IPS-20b (cell line): ENCODE results near the gene PSMB3.
A peak's percentile ranks its signal among the peaks of the same experiment; 100 is the strongest.

Source experiments
- H3K27ac ChIP-seq: one replicate; pipeline ENCODE4 v1.5.1; 2013; ENCODE audit warnings: low read length
- H3K27me3 ChIP-seq: 2 replicates; pipeline ENCODE4 v1.6.1; 2013; ENCODE audit warnings: mild to moderate bottlenecking, low read length, inconsistent platforms; ENCODE audit not compliant: insufficient read depth
- H3K36me3 ChIP-seq: 2 replicates; pipeline ENCODE4 v1.6.1; 2013; ENCODE audit warnings: low read depth, mild to moderate bottlenecking, inconsistent platforms, low read length, moderate library complexity; ENCODE audit not compliant: insufficient read depth
- H3K4me1 ChIP-seq: 2 replicates; pipeline ENCODE4 v1.6.1; 2013; ENCODE audit warnings: mild to moderate bottlenecking, control low read depth, inconsistent platforms, low read length, moderate library complexity; ENCODE audit not compliant: insufficient read depth
- H3K4me3 ChIP-seq: 2 replicates; pipeline ENCODE4 v1.5.1; 2013; ENCODE audit warnings: mild to moderate bottlenecking, low read length, inconsistent platforms
- H3K9ac ChIP-seq: 2 replicates; pipeline ENCODE4 v1.6.1; 2013; ENCODE audit warnings: low read depth, mild to moderate bottlenecking, inconsistent platforms, low read length, moderate library complexity
- H3K9me3 ChIP-seq: 2 replicates; pipeline ENCODE4 v1.6.1; 2013; ENCODE audit warnings: mild to moderate bottlenecking, low read depth, low read length, inconsistent platforms; ENCODE audit not compliant: insufficient read depth

PSMB3 gene

DNA sequence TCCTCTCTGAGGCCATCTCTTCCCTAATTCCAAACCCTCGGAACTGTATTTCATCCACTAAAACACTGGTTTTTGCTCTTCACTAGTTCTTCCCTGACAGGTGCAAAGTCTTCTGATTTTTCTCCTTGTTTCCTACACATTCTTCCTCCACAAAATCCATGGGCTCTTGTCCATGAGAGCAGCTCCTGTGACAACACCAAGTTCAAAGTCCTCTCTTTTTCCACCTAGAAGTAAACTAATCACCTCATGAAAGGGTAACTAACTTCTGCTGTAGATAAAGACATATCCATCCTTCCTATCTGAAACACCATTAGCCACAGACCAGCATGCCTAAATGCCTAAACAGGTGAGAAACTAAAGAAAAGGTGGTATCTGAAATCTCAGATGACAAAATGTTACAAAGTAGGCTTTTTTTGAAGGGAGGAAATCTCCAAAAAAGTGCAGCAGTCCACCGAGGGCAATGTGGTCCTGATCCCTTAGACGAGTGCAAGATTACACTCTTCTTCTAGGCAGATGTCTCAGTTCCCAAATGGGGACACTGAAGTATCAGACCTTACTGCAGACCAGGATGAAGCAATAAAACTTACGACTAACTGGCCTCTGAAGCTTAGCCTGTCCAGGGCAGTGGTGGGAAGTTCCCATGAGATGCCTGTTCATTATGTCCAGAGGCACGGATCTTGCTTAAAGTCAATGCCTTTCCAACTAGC, 44.1 kb downstream of the PSMB3 start:
- H3K4me1 ChIP-seq: peaks cover 16% of the 10 kb centered on the region
- H3K4me3 ChIP-seq: 0 out of 2 replicates have a peak overlapping the region, but pooled peaks have one; percentile 91

DNA sequence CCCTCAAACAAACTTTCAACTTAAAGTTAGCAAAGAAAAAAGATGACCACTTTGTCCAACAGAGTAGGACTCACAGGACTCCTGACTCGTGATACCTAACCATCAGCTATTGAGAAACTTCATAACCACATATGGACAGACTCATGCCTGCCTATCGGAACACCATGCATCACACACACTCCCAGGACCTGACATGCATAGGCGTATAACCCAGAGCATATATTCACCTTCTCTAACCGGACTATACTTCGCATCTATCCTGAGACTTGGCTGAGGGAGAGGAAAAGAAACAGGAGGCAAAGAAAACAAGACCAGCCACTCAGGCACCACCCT, 44.6 kb downstream of the PSMB3 start:
- Histone ChIP-seq H3K4me3 (peak overlapping the region; percentile 91; the same call in 1 of the 2 replicates), H3K27ac (no peak overlapping the region)

More for the DNA sequence above, 44.1 kb downstream of the PSMB3 start:
- H3K9me3 ChIP-seq: no peaks in the 10 kb centered on the region
- H3K27ac ChIP-seq: no peak overlapping the region
- H3K9ac ChIP-seq: 0 out of 2 replicates have a peak overlapping the region, but pooled peaks have one; percentile 88
- no peaks in the 10 kb centered on the region for H3K27me3 ChIP-seq
- H3K36me3 ChIP-seq: peaks cover 46% of the 10 kb centered on the region

DNA sequence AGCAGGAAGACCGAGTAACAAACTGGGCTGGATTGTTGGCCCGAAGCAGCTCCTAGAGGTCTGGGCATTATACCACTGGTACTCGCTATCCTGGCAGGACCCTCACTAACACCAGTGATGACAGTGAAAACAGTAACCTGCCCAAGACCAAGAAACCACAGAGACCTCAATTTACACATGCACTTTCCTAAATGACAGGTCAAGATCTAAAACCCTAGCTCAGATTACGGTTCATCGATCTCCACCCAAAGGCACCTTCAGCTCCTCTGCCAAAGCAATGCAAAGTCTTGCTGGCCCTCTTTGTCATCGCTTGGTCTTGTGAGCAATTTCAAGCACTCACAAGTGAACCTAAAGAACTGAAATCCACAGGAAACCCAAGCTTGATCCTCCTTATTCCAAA, 45.3 kb downstream of the PSMB3 start:
- Histone ChIP-seq H3K27ac (no peak overlapping the region), H3K4me1 (peaks cover 16% of the 10 kb centered on the region), H3K4me3 (peak overlapping the region; percentile 91), H3K27me3 (no peaks in the 10 kb centered on the region), H3K9ac (peak overlapping the region; percentile 88; the same call in 1 of the 2 replicates), H3K9me3 (no peaks in the 10 kb centered on the region), H3K36me3 (peaks cover 53% of the 10 kb centered on the region)

More for the DNA sequence above, 44.6 kb downstream of the PSMB3 start:
- Histone ChIP-seq H3K9ac (peak overlapping the region; percentile 88; the same call in 1 of the 2 replicates), H3K36me3 (peaks cover 52% of the 10 kb centered on the region), H3K27me3 (no peaks in the 10 kb centered on the region), H3K9me3 (no peaks in the 10 kb centered on the region), H3K4me1 (peaks cover 16% of the 10 kb centered on the region)

DNA sequence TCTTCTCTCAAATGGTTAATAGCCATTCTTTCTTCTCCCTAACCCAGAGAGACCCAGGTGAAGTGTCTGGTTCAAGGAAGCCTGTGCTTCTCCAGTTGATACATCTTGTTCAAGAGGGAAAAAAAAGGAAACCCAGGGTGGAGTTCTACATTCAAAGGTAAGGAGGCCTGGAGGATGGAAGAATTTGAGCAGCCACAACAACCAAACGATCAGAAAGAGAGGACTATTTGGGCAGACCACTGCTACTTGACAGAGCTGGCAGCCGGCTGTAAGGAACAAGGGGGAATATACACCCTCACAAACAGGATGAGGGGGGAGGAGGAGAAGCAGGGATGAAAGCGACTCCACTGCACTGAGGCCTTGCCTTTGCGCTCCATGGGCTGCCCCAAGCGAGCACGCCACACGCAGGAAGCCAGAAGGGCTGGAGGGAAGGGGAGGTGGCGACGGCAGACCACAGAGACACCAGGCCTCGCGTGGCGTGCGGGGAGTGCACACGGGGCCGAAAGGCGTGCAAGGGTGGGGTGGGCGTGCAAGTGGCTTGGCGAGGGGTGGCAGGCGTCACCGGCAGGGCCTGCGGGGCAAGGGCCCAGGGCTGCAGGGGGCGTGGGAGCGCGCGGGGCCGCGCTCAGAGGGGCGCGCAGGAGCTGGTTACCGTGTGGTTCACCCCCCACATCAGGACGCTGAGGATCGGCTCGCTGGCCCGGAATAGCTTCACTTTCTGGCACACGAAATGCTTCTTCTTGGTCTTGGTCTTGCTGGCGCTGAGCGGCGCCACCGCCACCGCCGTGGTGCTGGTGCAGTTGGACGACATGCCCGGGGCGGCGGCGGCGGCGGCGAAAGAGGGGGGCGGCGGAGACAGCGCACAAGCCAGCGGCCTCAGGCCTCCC, 46.3 kb downstream of the PSMB3 start:
- H3K4me1 ChIP-seq: peaks cover 16% of the 10 kb centered on the region

DNA sequence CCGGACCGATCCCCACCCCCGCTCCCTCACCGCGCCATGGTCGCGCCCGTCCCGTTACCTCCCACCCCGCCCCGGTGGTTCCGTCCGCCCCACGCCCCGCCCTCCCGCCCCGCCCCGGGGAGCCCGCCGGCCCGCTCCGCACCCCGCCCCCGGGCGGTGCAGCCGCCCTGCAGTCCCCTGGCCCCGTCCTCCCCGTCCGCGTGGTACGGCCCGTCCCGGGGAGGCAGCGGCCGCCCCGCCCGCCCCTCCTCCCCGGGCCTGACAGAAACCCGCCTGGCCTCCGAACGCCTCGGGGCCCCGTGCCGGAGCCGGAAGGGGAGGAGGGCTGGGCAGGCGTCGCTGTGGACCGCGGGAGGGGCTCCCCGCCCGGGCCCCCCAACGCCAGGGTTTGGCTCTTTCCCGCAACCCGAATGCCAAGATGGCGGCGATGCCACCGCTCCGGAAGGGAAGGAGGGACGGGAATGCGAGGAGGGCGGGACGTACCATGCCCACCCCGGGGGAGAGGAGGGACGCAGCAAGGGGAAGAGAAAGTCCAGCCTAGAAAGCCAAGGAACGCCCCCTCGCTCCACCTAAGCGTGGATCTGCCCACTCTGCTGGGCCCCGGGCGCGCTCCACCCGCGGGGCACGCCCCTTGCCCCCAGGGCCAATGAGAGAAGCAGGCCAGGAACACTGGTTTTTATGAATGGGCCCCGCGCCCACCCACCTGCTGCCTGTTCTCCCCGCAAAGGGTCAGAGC, 47.1 kb downstream of the PSMB3 start, which contains the start of gene PIP4K2B:
Gene PIP4K2B, minus strand, starts transcription at position 56 of the 736 bp plus-strand sequence. CDS start 132 bp downstream, outside the sequence.
- Histone ChIP-seq H3K27ac (peak within 1 kb of the TSS; percentile 86), H3K36me3 (peaks cover 55% of the 10 kb centered on the region), H3K27me3 (no peaks in the 10 kb centered on the region), H3K4me3 (peak within 1 kb of the TSS; percentile 91), H3K4me1 (peaks cover 16% of the 10 kb centered on the region), H3K9ac (peak within 1 kb of the TSS; percentile 92), H3K9me3 (no peaks in the 10 kb centered on the region)

More for the DNA sequence above, 46.3 kb downstream of the PSMB3 start:
- Histone ChIP-seq H3K27ac (peak overlapping the region; percentile 62), H3K9me3 (no peaks in the 10 kb centered on the region), H3K4me3 (peak overlapping the region; percentile 91), H3K9ac (peak overlapping the region; percentile 88), H3K27me3 (no peaks in the 10 kb centered on the region), H3K36me3 (peaks cover 55% of the 10 kb centered on the region)

DNA sequence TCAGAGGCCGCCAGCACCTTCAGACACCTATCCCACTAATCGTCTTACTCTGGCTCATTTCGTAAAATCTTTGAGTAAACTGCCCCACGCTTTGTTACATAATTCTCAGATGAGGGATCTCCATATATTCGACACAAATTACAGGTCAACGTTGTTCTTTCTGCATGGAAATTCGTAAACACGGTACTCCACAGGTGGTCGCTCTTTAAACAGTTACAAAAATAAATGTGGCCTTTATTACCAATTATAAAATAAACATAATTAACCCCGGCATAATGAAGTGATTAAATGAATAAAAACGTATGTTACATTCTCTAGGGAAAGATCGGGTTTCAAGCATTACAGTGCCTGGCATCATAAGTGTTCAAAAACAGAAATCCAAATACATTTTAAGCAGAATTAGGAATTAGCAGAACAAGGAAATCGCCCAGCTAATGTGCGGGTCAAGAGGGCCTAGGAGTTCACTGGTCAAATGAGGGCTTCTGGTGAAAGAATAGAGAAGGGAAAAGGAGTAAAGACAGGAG, 47.8 kb downstream of the PSMB3 start:
- Histone ChIP-seq H3K4me3 (peak overlapping the region; percentile 79), H3K27ac (no peak overlapping the region), H3K9me3 (no peaks in the 10 kb centered on the region), H3K36me3 (peaks cover 52% of the 10 kb centered on the region), H3K9ac (peak overlapping the region; percentile 92; the same call in 1 of the 2 replicates), H3K27me3 (no peaks in the 10 kb centered on the region), H3K4me1 (peaks cover 16% of the 10 kb centered on the region)

DNA sequence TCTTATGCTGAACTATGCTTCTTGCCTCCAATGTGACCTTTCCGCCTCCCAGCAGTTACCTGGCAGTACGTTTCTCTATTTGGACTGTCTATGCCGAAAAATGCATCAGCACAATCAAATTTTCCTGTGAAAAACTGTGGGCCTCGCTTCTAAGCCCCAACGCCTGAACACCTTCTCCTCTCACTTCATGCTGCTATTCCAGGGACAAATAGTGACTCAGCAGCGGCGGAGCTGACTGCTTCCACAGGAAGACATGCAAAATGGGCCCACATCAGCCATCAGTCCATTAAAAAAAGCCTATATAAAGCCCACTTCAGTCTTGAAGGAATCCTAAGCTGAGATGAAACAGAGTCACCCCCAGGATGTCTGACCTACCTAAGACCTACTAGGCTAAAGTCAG, 57.3 kb downstream of the PSMB3 start:
- Histone ChIP-seq H3K36me3 (peaks cover 76% of the 10 kb centered on the region), H3K4me3 (no peak overlapping the region), H3K4me1 (no peaks in the 10 kb centered on the region), H3K9me3 (no peaks in the 10 kb centered on the region), H3K27ac (no peak overlapping the region), H3K27me3 (no peaks in the 10 kb centered on the region), H3K9ac (no peak overlapping the region)
